ENCODE data around the gene NARF. TPM values are rescaled to one million over a fixed set of nuclear protein-coding genes. Genes with fewer than 3 reads are reported as not detected.
A peak's percentile ranks its signal among the peaks of the same experiment; 100 is the strongest.

The NARF gene
- total RNA-seq, 1 donor from 2014 or later = 62.6 TPM

GRCh38 chr17:82416264-82416663 is 42.3 kb upstream of the NARF start:
- peaks cover 25% of the 10 kb centered on the region for H3K4me1 ChIP-seq
- no peak overlapping the region for H3K4me3 ChIP-seq
- H3K27ac ChIP-seq = no peak overlapping the region
- intact Hi-C loops (cut with DNase I) = no loop called here
- no peak for TF ChIP-seq POLR2AphosphoS5 (IDR thresholded peaks at IDR 0.05; ENCODE audit: insufficient read depth in 1 of 2, low read depth in 1 of 2)
- TF ChIP-seq POLR2A (IDR thresholded peaks at IDR 0.05) = no peak
- TF ChIP-seq CTCF (IDR thresholded peaks at IDR 0.05) = no peak
- DNase-seq (ENCODE audit: extremely low spot score in 2 of 2) = no peak
- H3K27me3 ChIP-seq = no peaks in the 10 kb centered on the region
- peaks cover 0 to 7% of the 10 kb centered on the region in 2 donors for H3K36me3 ChIP-seq
- no peaks in the 10 kb centered on the region for H3K9me3 ChIP-seq

- intact Hi-C loops (cut with DNase I) = no loop called here
- Histone ChIP-seq H3K27ac (no peak overlapping the region), H3K27me3 (no peaks in the 10 kb centered on the region), H3K4me3 (no peak overlapping the region), H3K36me3 (peaks cover 0 to 12% of the 10 kb centered on the region in 2 donors), H3K9me3 (no peaks in the 10 kb centered on the region), H3K4me1 (peaks cover 25% of the 10 kb centered on the region)
- no peak for DNase-seq (ENCODE audit: extremely low spot score in 2 of 2)
- TF ChIP-seq POLR2AphosphoS5 (IDR thresholded peaks at IDR 0.05; ENCODE audit: insufficient read depth in 1 of 2, low read depth in 1 of 2) (no peak), CTCF (IDR thresholded peaks at IDR 0.05) (no peak), POLR2A (IDR thresholded peaks at IDR 0.05) (no peak)
Observed at GRCh38 chr17:82416771-82417170, 41.8 kb upstream of the NARF start.

DNA sequence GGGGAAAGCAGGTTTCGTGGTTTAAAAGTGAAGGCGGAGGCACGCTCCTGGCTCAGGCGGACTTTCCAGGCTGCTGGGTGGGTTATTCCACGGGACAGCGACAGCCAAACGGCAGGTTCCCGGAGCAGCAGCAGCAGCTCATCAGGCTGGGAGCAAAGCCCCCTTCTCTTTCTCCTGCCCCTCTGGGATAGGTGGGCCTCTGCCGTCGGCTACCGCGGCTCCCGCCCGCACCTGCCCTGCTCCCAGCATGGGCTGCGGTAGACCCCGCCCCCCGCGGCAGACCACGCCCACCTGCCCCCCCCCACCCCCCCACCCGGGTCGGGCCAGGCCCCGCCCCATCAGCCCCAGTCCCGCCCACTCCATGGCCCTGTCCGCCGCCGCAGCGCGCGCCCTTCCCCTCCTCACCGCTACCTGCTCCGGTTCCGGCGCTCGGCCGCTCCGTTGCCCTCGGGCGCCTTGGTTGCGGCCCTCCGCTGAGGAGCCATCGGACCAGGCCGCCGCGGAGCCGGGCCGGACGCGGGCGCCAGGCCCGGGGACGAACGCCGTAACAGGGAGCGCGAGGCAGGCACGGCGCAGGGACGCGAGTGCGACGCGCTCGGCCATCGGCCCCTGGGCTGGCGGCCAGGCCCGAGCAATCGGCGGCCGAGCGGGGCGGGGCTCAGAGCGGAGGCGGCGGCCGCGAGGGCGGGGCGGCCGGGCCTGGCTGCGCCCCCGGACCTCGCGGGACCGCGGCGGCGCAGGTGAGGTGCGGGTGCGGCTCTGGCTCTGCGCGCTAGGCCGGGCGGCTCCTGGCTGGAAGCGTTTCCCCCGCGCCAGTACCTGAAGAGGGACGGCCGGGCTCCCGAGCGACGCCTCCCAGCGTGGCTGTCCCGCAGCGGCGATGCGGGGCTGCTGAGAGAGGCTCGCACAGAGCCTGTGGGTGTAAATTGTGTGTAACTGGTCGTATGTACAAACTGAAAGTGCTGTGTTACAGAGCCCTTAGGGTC is 40.2 kb upstream of the NARF start, which contains the start of the genes HEXD and OGFOD3:
Gene HEXD, plus strand, starts transcription at position 347 of the 986 bp plus-strand sequence. CDS start 1,453 bp downstream, outside the sequence.
Gene OGFOD3, minus strand, starts transcription at position 586 of the 986 bp plus-strand sequence. Its CDS starts 101 bp downstream, at position 485.
- TF ChIP-seq POLR2AphosphoS5 (IDR thresholded peaks at IDR 0.05; ENCODE audit: insufficient read depth in 1 of 2, low read depth in 1 of 2) (peak in 1 of 2 donors; percentile 48), CTCF (IDR thresholded peaks at IDR 0.05) (no peak), POLR2A (IDR thresholded peaks at IDR 0.05) (peak in 1 of 2 donors; percentile 38)
- DNase-seq (ENCODE audit: extremely low spot score in 2 of 2) = no peak
- Histone ChIP-seq H3K36me3 (peaks cover 0 to 13% of the 10 kb centered on the region in 2 donors), H3K9me3 (no peaks in the 10 kb centered on the region), H3K4me3 (peak within 1 kb of the TSS; percentile 79 to 83), H3K4me1 (peaks cover 25% of the 10 kb centered on the region), H3K27me3 (no peaks in the 10 kb centered on the region), H3K27ac (peak within 1 kb of the TSS; percentile 84)
- intact Hi-C loops (cut with DNase I) = loop anchor here (2.0 kb wide), 1 partner anchor 75 kb away; no protein-coding TSS in a partner anchor

DNA sequence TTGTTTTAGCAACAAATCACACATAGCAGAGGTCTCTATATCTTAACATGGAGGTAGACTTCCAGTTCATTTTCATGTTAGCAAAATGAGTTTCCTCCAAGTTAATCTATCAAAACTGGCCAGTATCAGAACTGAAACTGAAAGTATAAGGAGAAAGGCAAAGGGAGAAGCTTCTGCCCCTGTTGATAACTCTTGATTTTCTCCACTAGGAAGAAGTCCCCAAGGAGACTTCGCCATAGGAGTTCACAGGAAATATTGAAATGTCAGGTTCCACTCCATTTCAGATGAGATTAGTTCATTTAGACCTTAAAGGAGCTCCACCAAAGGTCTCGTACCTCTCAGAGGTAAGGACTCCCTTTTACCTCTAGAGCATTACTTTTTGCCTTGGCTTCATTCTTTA is 39.0 kb upstream of the NARF start:
- intact Hi-C loops (cut with DNase I) = loop anchor here (2.0 kb wide), 1 partner anchor 73 kb away; no protein-coding TSS in a partner anchor
- H3K4me1 ChIP-seq = peaks cover 23% of the 10 kb centered on the region
- H3K27me3 ChIP-seq = no peaks in the 10 kb centered on the region
- H3K27ac ChIP-seq = no peak overlapping the region
- no peaks in the 10 kb centered on the region for H3K9me3 ChIP-seq
- peak overlapping the region in 1 of 2 donors; percentile 79 for H3K4me3 ChIP-seq
- TF ChIP-seq POLR2A (IDR thresholded peaks at IDR 0.05) (no peak), POLR2AphosphoS5 (IDR thresholded peaks at IDR 0.05; ENCODE audit: insufficient read depth in 1 of 2, low read depth in 1 of 2) (no peak), CTCF (IDR thresholded peaks at IDR 0.05) (no peak)
- H3K36me3 ChIP-seq = peaks cover 0 to 13% of the 10 kb centered on the region in 2 donors
- DNase-seq (ENCODE audit: extremely low spot score in 2 of 2) = no peak
